ENCODE data around the gene PCDHGB2. TPM values are rescaled to one million over a fixed set of nuclear protein-coding genes. Genes with fewer than 3 reads are reported as not detected.
"Not testable (repeated sequence)": the region's sequence is repeated elsewhere in the genome, so short reads cannot be mapped to it uniquely, and the experiment has no call there.

The PCDHGB2 gene
- total RNA-seq, 1 experiment from 2014 or later: 9.8 TPM

DNA sequence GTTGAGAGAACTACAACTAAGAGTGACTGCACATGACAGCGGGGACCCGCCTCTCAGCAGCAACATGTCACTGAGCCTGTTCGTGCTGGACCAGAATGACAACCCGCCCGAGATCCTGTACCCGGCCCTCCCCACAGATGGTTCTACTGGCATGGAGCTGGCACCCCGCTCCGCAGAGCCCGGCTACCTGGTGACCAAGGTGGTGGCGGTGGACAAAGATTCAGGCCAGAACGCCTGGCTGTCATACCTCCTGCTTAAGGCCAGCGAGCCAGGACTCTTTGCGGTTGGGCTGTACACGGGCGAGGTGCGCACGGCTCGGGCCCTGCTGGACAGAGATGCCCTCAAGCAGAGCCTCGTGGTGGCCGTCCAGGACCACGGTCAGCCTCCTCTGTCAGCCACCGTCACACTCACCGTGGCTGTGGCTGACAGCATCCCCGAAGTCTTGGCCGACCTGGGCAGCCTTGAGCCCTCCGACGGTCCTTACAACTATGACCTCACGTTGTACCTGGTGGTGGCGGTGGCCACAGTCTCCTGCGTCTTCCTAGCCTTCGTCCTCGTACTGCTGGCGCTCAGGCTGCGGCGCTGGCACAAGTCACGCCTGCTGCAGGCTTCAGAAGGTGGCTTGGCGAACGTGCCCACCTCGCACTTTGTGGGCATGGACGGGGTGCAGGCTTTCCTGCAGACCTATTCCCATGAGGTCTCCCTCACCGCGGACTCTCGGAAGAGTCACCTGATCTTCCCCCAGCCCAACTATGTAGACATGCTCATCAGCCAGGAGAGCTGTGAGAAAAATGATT, 24.9 kb downstream of the PCDHGB2 start:
- no peak overlapping the region for H3K4me3 ChIP-seq (ENCODE audit: low read length)
- H3K27ac ChIP-seq (ENCODE audit: low read length): no peak overlapping the region
- H3K79me2 ChIP-seq (ENCODE audit: low read length): peaks cover 21% of the 10 kb centered on the region; the same call in 1 of the 2 replicates
- H3K4me2 ChIP-seq (ENCODE audit: low read depth, low read length, poor library complexity, severe bottlenecking): no peak overlapping the region
- H3K4me1 ChIP-seq (ENCODE audit: low read length): no peaks in the 10 kb centered on the region
- no peaks in the 10 kb centered on the region for H3K27me3 ChIP-seq (ENCODE audit: low read length)
- H3K9me3 ChIP-seq (ENCODE audit: low read length): peaks cover 38% of the 10 kb centered on the region
- peaks cover 50% of the 10 kb centered on the region for H3K36me3 ChIP-seq (ENCODE audit: insufficient read depth, low read length)
- DNase-seq: no peak
- H3K9ac ChIP-seq (ENCODE audit: low read length): no peak overlapping the region
- H2AFZ ChIP-seq (ENCODE audit: low read length): no peak overlapping the region
- H3K9me2 ChIP-seq (replicated peaks; ENCODE audit: insufficient read depth, low read length): no peaks in the 10 kb centered on the region
- H4K20me1 ChIP-seq (ENCODE audit: insufficient read depth, low read depth, low read length): no peaks in the 10 kb centered on the region

- not testable (repeated sequence) for H3K9ac ChIP-seq (ENCODE audit: low read length); H3K4me1 ChIP-seq (ENCODE audit: low read length); H2AFZ ChIP-seq (ENCODE audit: low read length); H3K27me3 ChIP-seq (ENCODE audit: low read length); H3K4me2 ChIP-seq (ENCODE audit: low read depth, low read length, poor library complexity, severe bottlenecking); H3K27ac ChIP-seq (ENCODE audit: low read length); DNase-seq; H3K4me3 ChIP-seq (ENCODE audit: low read length); H4K20me1 ChIP-seq (ENCODE audit: insufficient read depth, low read depth, low read length); H3K9me2 ChIP-seq (replicated peaks; ENCODE audit: insufficient read depth, low read length)
- H3K79me2 ChIP-seq (ENCODE audit: low read length): peaks cover 12% of the 10 kb centered on the region; the same call in 1 of the 2 replicates
- H3K9me3 ChIP-seq (ENCODE audit: low read length): peaks cover 26% of the 10 kb centered on the region
- H3K36me3 ChIP-seq (ENCODE audit: insufficient read depth, low read length): peaks cover 47% of the 10 kb centered on the region
Measured at GRCh38 chr5:141387557-141388311, 27.9 kb downstream of the PCDHGB2 start, which contains the start of gene PCDHGB4. PCDHGB4 (plus strand) TSS chr5:141387698; CDS start chr5:141387885, 187 bp downstream.

DNA sequence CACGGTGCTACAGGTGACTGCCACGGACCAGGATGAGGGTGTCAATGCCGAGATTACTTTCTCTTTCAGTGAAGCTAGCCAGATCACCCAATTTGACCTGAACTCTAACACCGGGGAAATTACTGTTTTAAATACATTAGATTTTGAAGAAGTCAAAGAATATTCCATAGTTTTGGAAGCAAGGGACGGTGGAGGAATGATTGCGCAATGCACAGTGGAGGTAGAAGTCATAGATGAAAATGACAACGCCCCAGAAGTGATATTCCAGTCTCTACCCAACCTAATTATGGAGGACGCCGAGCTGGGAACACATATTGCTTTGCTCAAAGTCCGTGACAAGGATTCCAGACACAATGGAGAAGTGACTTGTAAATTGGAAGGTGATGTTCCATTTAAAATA, 28.9 kb downstream of the PCDHGB2 start:
- Histone ChIP-seq H3K27me3 (ENCODE audit: low read length) (no peaks in the 10 kb centered on the region), H3K4me2 (ENCODE audit: low read depth, low read length, poor library complexity, severe bottlenecking) (no peak overlapping the region), H3K4me3 (ENCODE audit: low read length) (no peak overlapping the region), H3K9me3 (ENCODE audit: low read length) (peaks cover 24% of the 10 kb centered on the region), H3K36me3 (ENCODE audit: insufficient read depth, low read length) (peaks cover 41% of the 10 kb centered on the region), H2AFZ (ENCODE audit: low read length) (no peak overlapping the region), H4K20me1 (ENCODE audit: insufficient read depth, low read depth, low read length) (no peaks in the 10 kb centered on the region), H3K27ac (ENCODE audit: low read length) (no peak overlapping the region), H3K79me2 (ENCODE audit: low read length) (peaks cover 9% of the 10 kb centered on the region; the same call in 1 of the 2 replicates), H3K4me1 (ENCODE audit: low read length) (no peaks in the 10 kb centered on the region), H3K9ac (ENCODE audit: low read length) (no peak overlapping the region), H3K9me2 (replicated peaks; ENCODE audit: insufficient read depth, low read length) (no peaks in the 10 kb centered on the region)
- DNase-seq: no peak

DNA sequence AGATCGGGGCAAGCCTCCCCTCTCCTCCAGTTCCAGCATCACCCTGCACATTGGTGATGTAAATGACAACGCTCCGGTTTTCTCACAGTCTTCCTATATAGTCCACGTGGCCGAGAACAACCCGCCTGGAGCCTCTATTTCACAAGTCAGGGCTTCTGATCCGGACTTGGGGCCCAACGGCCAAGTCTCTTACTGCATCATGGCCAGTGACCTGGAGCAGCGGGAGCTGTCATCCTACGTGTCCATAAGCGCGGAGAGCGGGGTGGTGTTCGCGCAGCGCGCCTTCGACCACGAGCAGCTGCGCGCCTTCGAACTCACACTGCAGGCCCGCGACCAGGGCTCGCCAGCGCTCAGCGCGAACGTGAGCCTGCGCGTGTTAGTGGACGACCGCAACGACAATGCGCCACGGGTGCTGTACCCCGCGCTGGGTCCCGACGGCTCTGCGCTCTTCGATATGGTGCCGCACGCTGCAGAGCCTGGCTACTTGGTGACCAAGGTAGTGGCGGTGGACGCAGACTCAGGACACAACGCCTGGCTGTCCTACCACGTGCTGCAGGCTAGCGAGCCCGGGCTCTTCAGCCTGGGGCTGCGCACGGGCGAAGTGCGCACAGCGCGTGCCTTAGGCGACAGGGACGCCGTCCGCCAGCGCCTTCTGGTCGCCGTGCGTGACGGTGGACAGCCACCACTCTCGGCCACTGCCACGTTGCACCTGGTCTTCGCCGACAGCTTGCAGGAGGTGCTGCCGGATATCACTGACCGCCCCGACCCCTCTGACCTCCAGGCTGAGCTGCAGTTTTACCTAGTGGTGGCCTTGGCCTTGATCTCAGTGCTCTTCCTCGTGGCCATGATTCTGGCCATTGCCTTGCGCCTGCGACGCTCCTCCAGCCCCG, 29.6 kb downstream of the PCDHGB2 start:
- Histone ChIP-seq H4K20me1 (ENCODE audit: insufficient read depth, low read depth, low read length) (no peaks in the 10 kb centered on the region), H3K9me3 (ENCODE audit: low read length) (peaks cover 23% of the 10 kb centered on the region), H2AFZ (ENCODE audit: low read length) (no peak overlapping the region), H3K4me2 (ENCODE audit: low read depth, low read length, poor library complexity, severe bottlenecking) (no peak overlapping the region), H3K4me1 (ENCODE audit: low read length) (no peaks in the 10 kb centered on the region), H3K4me3 (ENCODE audit: low read length) (no peak overlapping the region), H3K9me2 (replicated peaks; ENCODE audit: insufficient read depth, low read length) (no peaks in the 10 kb centered on the region), H3K9ac (ENCODE audit: low read length) (no peak overlapping the region), H3K27me3 (ENCODE audit: low read length) (no peaks in the 10 kb centered on the region), H3K79me2 (ENCODE audit: low read length) (peaks cover 8% of the 10 kb centered on the region; the same call in 1 of the 2 replicates), H3K36me3 (ENCODE audit: insufficient read depth, low read length) (peaks cover 40% of the 10 kb centered on the region), H3K27ac (ENCODE audit: low read length) (no peak overlapping the region)
- no peak for DNase-seq

DNA sequence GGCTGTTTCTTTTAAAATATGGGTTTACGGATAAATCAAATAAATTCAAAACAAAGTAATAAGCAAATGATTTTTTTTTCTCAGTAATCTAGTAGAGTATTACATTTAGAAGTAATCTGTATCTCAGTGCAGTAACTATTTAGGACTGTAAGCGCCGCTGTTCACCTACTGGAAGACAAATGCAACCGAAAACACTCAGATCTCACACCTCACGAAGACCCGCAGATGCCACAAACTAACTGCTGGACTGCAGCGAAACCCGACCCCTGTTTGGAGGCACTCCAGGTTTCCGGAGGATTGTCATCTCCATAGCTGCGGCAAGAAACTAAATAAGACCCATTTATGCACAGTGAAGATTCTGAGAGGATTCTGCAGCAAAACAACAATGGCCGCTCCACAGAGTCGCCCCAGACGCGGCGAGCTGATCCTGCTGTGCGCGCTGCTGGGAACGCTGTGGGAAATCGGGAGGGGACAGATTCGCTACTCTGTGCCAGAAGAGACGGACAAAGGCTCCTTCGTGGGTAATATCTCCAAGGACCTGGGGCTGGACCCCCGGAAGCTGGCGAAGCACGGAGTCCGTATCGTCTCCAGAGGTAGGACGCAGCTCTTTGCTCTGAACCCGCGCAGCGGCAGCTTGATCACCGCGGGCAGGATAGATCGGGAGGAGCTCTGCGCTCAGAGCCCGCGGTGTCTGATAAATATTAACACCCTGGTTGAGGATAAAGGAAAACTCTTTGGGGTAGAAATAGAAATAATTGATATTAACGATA, 32.8 kb downstream of the PCDHGB2 start, which contains the start of gene PCDHGA8:
Gene PCDHGA8, plus strand, starts transcription at position 205 of the 770 bp plus-strand sequence. Its CDS starts 181 bp downstream, at position 386.
- Histone ChIP-seq H3K27me3 (ENCODE audit: low read length) (no peaks in the 10 kb centered on the region), H2AFZ (ENCODE audit: low read length) (no peak within 1 kb of the TSS), H3K79me2 (ENCODE audit: low read length) (no peaks in the 10 kb centered on the region), H3K27ac (ENCODE audit: low read length) (no peak within 1 kb of the TSS), H3K9me3 (ENCODE audit: low read length) (peaks cover 19% of the 10 kb centered on the region), H3K4me3 (ENCODE audit: low read length) (no peak within 1 kb of the TSS), H3K9me2 (replicated peaks; ENCODE audit: insufficient read depth, low read length) (no peaks in the 10 kb centered on the region), H4K20me1 (ENCODE audit: insufficient read depth, low read depth, low read length) (no peaks in the 10 kb centered on the region), H3K4me2 (ENCODE audit: low read depth, low read length, poor library complexity, severe bottlenecking) (no peak within 1 kb of the TSS), H3K36me3 (ENCODE audit: insufficient read depth, low read length) (peaks cover 27% of the 10 kb centered on the region; the same call in 1 of the 2 replicates), H3K4me1 (ENCODE audit: low read length) (no peaks in the 10 kb centered on the region), H3K9ac (ENCODE audit: low read length) (no peak within 1 kb of the TSS)
- no peak for DNase-seq

- no peak for DNase-seq
- Histone ChIP-seq H3K79me2 (ENCODE audit: low read length) (no peaks in the 10 kb centered on the region), H2AFZ (ENCODE audit: low read length) (no peak overlapping the region), H3K4me1 (ENCODE audit: low read length) (no peaks in the 10 kb centered on the region), H4K20me1 (ENCODE audit: insufficient read depth, low read depth, low read length) (no peaks in the 10 kb centered on the region), H3K36me3 (ENCODE audit: insufficient read depth, low read length) (peaks cover 27% of the 10 kb centered on the region; the same call in 1 of the 2 replicates), H3K27me3 (ENCODE audit: low read length) (no peaks in the 10 kb centered on the region), H3K27ac (ENCODE audit: low read length) (no peak overlapping the region), H3K4me3 (ENCODE audit: low read length) (no peak overlapping the region), H3K9me2 (replicated peaks; ENCODE audit: insufficient read depth, low read length) (no peaks in the 10 kb centered on the region), H3K4me2 (ENCODE audit: low read depth, low read length, poor library complexity, severe bottlenecking) (no peak overlapping the region), H3K9me3 (ENCODE audit: low read length) (peaks cover 19% of the 10 kb centered on the region), H3K9ac (ENCODE audit: low read length) (no peak overlapping the region)
Measured at GRCh38 chr5:141393267-141393666, 33.5 kb downstream of the PCDHGB2 start.

DNA sequence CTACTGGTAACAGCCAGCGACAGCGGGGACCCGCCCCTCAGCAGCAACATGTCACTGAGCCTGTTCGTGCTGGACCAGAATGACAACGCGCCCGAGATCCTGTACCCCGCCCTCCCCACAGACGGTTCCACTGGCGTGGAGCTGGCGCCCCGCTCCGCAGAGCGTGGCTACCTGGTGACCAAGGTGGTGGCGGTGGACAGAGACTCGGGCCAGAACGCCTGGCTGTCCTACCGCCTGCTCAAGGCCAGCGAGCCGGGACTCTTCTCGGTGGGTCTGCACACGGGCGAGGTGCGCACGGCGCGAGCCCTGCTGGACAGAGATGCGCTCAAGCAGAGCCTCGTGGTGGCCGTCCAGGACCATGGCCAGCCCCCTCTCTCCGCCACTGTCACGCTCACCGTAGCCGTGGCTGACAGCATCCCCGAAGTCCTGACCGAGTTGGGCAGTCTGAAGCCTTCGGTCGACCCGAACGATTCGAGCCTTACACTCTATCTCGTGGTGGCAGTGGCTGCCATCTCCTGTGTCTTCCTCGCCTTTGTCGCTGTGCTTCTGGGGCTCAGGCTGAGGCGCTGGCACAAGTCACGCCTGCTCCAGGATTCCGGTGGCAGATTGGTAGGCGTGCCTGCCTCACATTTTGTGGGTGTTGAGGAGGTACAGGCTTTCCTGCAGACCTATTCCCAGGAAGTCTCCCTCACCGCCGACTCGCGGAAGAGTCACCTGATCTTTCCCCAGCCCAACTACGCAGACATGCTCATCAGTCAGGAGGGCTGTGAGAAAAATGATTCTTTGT, 34.8 kb downstream of the PCDHGB2 start:
- H3K9me2 ChIP-seq (replicated peaks; ENCODE audit: insufficient read depth, low read length); H4K20me1 ChIP-seq (ENCODE audit: insufficient read depth, low read depth, low read length); H2AFZ ChIP-seq (ENCODE audit: low read length); H3K4me1 ChIP-seq (ENCODE audit: low read length); H3K9ac ChIP-seq (ENCODE audit: low read length); H3K4me3 ChIP-seq (ENCODE audit: low read length); H3K27me3 ChIP-seq (ENCODE audit: low read length); H3K27ac ChIP-seq (ENCODE audit: low read length); DNase-seq; H3K4me2 ChIP-seq (ENCODE audit: low read depth, low read length, poor library complexity, severe bottlenecking); H3K79me2 ChIP-seq (ENCODE audit: low read length): not testable (repeated sequence)
- Histone ChIP-seq H3K9me3 (ENCODE audit: low read length) (peaks cover 23% of the 10 kb centered on the region), H3K36me3 (ENCODE audit: insufficient read depth, low read length) (peaks cover 37% of the 10 kb centered on the region)

All from Karpas-422 (cell line).